GM08714 (cell line): ENCODE measurements around the gene SIGLEC1.

Experiments
- H3K4me3 ChIP-seq: fragments of 200-500 bp; sonication (Bioruptor generic); 2 replicates; pipeline ENCODE4 v1.5.1; 2014; ENCODE audit warnings: mild to moderate bottlenecking, low read length, inconsistent platforms
- ZNF274 ChIP-seq: IDR thresholded peaks from 2 replicates; pipeline ENCODE4 v1.6.1; 2012; ENCODE audit warnings: mild to moderate bottlenecking, low read depth, low read length

SIGLEC1 gene

DNA sequence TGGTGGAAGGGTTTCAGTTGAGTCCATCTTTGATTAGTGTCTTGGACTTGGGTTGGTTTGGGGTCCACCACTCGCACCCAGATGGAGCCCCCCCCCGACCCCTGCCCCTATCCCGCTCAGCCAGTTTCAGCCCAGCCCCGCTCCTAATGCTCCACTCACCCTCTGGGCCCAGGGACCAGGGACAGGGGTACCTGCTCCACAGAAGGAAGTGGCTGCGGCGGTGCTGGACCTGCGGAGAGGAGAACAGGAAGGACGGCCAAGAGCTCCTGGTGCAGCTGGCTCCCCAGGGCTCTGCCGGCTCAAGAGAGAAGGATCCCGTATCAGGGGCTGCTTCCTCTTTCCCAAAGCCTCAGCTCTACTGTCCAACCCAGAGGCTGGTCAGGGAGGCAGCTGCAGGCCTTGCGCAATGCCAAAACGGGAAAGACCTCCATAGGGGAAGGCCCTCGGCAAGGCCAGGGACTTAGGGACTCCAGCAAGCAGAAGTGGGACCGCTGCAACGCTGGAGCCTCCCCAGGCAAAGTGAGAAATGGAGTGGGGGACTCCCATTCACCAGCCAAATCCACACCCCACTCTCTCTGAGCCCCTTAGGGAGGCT is at the start of gene SIGLEC1:
SIGLEC1 (minus strand) TSS at position 322 of the 595 bp plus-strand sequence. CDS start 5,472 bp downstream, outside the sequence.
- TF ChIP-seq ZNF274 = no peak
- H3K4me3 ChIP-seq = no peak within 1 kb of the TSS

DNA sequence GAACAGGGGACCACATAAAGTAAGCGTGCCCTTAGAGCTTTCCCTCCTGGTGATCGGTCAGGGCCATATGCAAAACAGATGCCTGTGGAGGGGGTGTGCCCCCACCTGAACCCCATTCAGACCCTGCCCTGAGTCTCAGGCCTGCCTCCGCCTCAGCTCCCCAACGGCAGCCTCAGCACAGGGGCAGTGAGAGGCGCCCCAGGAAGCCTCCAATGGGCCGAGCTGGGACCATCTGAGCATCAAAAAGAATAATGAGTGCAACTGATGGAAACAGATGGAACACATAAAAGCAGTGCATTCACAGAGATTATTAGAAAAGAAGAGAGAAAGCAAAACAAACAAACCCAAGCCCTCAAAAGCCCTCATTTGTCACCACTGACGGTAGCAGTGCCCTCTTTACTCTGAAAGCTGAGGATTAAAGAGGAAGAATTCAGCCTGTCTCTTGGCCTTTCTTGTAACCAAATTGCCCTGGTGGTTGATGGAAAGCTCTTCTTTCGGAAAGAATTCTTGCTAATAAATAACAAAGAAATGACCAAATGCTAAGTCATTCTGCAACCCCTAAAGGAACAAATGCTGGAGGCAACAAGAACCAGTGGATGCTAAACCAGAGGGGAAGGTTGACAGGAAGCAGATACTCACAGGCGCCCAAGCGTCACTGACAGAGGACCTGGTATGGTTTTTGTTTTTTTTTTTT is 48.4 kb upstream of the SIGLEC1 start:
- no peak for TF ChIP-seq ZNF274
- no peak overlapping the region for H3K4me3 ChIP-seq

DNA sequence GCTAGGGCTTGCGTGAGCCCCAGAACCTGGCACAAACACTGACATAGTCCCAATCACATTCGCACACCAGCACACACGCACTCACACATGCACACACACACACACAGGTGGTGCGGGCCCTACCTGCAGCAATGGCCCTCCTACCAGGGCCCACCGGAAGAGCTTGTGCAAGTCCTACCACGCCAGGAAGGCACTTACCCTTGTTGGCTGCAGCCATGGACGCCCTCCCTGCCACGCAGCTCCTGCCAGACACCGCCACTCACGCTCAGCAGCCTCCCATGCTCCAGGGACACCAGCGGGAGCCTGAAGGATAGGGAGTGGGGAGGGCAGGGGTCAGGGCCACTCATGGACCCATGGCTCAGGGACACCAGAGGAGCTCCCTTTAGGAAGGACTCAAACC is 47.5 kb upstream of the SIGLEC1 start:
- no peak overlapping the region for H3K4me3 ChIP-seq
- TF ChIP-seq ZNF274 = no peak

DNA sequence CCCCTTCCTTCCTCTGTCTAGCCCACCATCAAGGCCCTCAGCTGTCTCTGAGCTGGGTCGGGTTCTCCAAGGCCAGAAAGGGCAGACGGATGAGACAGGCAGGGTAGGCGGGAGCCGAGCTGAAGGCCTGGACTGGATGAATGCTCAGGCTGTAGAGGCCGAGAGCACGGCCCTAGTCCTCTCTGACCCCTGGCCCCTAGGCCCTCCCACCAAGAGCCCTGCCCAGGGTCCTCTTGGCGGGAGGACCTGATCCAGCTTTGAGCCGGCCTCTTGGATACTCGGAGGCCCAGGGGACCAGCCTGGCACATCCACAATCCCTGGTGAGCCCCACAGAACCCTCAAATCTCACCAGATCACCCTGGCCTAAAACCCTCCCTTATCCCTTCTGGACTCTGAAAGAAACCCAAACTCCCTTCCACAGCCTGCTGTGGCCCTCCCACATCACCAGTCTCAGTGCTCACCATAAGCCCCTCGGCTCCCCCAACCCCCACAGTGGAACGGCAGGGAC is 47.0 kb upstream of the SIGLEC1 start:
- no peak for TF ChIP-seq ZNF274
- no peak overlapping the region for H3K4me3 ChIP-seq

DNA sequence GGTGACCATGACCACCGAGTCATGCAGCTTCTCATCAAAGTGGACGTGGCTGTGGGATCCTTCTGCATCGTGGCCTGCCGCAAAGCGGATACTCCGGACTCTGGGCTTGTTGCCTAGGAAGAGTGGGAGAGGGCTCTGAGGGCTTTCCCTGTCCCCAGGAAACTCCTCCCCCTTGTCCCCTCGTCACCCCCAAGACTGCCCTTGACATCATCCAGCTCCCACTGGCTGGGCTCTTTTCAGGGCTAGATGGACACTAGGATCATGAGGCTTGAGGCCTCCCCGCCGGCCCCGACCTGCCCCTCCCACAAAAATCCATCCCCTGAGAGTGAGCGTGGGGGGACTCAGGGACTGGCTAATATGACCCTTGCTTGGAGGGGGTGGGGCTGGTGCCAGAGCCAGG is 46.2 kb upstream of the SIGLEC1 start:
- H3K4me3 ChIP-seq = no peak overlapping the region
- TF ChIP-seq ZNF274 = no peak

DNA sequence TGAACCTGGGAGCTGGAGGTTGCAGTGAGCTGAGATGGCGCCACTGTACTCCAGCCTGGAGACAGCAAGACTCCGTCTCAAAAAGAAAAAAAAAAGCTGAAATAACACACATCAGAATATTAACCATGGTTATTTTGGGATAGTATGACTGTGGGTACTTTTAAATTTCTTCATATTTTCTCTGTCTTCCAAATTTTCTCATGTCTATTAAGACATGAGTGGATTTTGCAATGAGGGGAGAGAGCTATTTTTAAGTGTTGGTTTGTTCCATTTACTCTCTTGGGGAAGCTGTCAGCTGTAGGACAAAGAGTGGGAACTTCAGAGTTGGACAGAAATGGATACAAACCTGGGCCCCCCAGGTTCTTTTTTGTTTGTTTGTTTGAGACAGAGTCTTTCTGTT is 44.9 kb upstream of the SIGLEC1 start:
- H3K4me3 ChIP-seq = no peak overlapping the region
- no peak for TF ChIP-seq ZNF274

DNA sequence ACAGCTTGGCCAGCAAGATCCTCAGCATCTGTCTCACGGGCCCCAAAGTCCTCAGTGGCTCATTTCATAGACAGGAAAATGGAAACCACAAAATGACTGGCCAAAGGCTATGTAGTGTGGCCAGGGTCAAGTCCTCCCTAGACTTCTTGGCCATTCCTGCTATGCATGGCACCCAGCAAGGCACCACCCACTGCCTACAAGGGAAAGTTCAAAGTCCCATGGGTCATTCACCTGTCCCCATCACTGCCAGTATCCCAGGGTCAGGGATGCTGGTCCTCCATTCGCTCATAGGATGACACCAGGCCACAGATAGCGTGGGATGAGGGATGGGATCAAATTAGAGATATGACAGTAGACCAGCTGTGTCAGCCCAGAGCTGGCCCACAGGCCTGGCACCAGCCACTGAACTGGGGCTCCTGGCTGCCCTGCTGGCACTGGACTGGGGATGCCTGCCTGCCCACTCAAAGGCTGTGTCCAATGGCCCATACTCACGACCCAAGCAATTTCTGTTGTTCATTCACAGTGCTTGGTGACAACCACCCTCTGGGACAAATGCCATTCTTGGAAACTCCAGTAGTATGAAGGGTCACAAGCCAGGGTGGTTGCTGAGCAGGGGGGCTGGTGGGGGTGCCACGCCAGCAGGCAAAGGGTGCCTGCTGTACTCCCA is 43.5 kb upstream of the SIGLEC1 start:
- TF ChIP-seq ZNF274 = no peak
- no peak overlapping the region for H3K4me3 ChIP-seq

DNA sequence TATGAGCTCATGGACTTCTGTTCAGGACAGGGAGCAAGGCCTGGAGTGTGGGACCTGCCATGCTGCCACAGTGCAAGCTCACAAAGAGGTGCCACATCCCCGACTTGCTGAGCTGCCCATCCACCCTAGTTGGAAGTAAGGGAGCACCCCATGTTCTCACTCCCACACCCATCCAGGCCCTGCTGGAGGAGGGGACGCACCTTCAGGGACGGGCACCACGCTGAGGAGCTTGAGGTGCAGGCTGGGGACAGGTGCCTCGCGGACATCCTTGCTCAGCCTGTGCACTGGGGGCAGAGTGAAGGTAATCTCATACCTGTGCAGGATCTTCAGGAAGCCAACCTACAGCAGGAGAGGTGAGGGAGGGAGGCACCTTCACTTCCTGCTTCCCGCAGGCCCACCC is 42.9 kb upstream of the SIGLEC1 start:
- no peak overlapping the region for H3K4me3 ChIP-seq
- TF ChIP-seq ZNF274 = no peak

DNA sequence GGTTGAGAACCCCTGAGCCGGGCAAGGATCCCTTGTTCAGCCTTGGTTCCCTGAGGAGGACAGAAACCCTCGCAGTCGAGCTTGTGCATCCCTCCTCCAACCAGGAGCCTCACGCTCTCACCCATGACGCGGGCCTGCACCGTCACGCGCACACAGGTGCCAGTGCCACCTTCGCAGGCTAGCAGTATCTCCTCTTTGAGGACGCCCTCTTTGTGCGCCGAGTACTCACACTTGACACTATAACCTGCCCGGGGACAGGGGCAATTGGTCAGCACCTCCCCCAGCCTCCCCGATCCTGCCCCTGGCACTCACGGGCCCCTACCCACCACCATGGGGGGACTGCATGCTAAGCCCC is 41.9 kb upstream of the SIGLEC1 start:
- no peak overlapping the region for H3K4me3 ChIP-seq
- TF ChIP-seq ZNF274 = no peak

DNA sequence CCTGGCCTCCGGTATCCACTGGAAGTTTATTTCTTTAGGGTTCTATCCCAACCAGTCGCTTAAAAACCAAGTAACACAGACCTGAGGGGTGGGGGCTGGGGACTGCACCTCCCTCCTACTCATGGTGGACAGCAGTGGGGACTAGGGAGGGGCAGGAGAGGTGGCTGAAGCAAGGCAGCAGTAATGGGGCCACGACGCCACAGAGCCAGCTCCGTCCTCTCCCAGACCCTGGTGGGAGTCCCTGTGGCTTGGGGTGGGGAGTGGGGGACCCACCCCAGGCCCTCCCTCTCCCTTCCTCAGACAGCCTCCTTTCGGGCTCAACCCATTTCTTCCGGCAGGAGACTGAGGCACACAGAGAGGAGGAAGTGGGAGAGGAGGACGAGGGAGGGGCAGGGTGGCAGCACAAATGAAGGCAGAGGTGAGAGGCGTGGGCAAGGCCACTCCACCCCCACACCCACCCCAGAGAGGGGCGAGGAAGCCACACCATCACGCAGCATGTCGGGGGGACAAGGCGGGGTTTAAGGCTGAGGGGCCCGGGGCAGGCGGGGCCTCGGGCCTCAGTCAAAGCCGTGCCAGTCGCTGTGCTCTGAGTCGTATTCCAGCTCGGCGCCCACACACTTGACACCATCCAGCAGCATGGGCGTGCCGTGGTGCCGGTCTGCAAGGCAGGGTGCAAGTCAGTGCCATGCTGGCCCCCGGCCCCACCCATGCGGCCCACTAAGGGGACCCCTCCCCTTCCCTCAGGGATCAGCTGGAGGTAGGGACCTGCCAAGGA is 41.3 kb upstream of the SIGLEC1 start:
- no peak for TF ChIP-seq ZNF274
- H3K4me3 ChIP-seq = no peak overlapping the region

DNA sequence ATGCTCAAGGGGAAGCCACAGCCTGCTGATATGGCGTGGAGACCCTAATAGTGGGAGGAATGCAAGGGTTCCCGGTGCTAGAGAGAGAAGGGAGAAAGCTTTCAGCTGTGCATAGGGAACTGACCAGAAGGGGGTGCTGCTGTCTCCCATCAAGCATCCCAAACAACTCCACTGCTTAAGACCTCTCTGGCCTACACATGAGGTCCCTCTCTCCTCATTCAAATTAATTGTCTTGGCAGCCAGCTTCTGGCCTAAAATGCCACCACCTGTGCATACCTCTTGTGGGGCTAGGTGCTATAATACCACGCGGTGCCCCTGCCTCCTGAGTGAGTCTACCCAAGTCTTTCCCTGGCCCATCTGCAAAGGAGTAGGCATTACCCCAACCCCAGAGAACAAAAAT is 40.7 kb upstream of the SIGLEC1 start:
- no peak overlapping the region for H3K4me3 ChIP-seq
- TF ChIP-seq ZNF274 = no peak

DNA sequence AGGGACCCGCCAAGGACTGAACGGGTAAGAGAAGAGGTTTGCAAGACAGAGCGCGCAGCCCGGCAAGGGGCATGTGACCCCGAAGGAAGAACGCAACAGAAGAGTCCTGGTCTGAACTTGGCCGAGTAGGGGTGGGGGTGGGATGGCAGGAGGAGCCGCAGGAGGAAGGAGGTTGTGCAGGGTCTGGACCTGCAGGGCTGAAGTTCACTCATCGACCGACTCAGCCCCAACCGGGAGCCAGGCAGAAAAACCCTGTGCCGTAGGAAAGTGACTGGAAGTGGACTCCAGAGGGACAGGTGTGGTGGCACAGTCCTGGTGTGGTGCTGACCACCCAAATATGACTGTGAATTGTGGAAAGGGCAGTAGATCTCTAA is 40.0 kb upstream of the SIGLEC1 start:
- H3K4me3 ChIP-seq = no peak overlapping the region
- no peak for TF ChIP-seq ZNF274

DNA sequence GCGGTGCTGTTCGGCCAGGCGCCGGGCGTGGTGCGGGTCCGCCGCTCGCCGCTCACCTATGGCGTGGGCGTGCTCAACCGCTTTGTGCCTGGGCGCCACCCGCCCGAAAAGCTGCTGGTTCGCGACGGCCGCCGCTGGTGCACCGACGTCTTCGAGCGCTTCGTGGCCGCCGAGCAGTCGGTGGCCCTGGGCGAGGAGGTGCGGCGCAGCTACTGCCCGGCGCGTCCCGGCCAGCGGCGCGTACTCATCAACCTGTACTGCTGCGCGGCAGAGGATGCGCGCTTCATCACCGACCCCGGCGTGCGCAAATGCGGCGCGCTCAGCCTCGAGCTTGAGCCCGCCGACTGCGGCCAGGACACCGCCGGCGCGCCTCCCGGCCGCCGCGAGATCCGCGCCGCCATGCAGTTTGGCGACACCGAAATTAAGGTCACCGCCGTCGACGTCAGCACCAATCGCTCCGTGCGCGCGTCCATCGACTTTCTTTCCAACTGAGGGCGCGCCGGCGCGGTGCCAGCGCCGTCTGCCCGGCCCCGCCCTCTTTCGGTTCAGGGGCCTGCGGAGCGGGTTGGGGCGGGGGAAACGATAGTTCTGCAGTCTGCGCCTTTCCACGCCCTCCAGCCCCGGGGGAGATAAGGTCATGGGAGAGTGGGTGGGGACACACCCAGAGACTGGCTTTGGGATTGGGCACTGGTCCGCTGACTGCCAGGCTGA is 39.4 kb upstream of the SIGLEC1 start:
- no peak for TF ChIP-seq ZNF274
- no peak overlapping the region; the same call in 1 of the 2 replicates for H3K4me3 ChIP-seq

DNA sequence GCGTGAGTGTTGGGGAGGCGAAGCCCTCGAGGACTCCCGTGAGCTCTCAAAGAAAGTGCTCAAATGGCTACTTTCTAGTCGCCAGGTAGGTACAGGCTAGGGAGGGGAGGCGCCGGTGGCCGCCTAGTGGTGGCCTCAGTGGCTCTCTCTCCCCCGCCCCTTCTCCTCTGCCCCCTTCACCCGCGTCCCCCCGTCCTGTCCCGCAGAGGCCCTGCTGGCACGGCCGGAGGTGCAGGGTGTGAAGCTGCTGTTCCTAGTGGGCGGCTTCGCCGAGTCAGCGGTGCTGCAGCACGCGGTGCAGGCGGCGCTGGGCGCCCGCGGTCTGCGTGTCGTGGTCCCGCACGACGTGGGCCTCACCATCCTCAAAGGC is 38.9 kb upstream of the SIGLEC1 start:
- TF ChIP-seq ZNF274 = no peak
- H3K4me3 ChIP-seq = no peak overlapping the region
